ENCODE results near the gene WDR72.

- TF ChIP-seq POLR2A (IDR thresholded peaks at IDR 0.05): no peak
- TF ChIP-seq, protein P1, sequence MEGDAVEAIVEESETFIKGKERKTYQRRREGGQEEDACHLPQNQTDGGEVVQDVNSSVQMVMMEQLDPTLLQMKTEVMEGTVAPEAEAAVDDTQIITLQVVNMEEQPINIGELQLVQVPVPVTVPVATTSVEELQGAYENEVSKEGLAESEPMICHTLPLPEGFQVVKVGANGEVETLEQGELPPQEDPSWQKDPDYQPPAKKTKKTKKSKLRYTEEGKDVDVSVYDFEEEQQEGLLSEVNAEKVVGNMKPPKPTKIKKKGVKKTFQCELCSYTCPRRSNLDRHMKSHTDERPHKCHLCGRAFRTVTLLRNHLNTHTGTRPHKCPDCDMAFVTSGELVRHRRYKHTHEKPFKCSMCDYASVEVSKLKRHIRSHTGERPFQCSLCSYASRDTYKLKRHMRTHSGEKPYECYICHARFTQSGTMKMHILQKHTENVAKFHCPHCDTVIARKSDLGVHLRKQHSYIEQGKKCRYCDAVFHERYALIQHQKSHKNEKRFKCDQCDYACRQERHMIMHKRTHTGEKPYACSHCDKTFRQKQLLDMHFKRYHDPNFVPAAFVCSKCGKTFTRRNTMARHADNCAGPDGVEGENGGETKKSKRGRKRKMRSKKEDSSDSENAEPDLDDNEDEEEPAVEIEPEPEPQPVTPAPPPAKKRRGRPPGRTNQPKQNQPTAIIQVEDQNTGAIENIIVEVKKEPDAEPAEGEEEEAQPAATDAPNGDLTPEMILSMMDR (IDR thresholded peaks at IDR 0.05): no peak
Observed at GRCh38 chr15:53791581-53791980, 32.1 kb upstream of the WDR72 start.
